Stomach (tissue), 4 donors: Measurements from ENCODE around the gene IFNA13.

ENCODE experiments used
- CTCF ChIP-seq, 7 experiments: fragments of 450-650 bp in 4 of 7; fragments of 200-600 bp in 3 of 7; sonication (generic) in 3 of 7; IDR thresholded peaks; one replicate each; pipeline ENCODE4 v1.5.1; 2016 to 2019; ENCODE audit warnings: antibody characterized with exemption in 7 of 7, control low read depth in 2 of 7, mild to moderate bottlenecking in 1 of 7
- EP300 ChIP-seq: sonication (generic); formaldehyde crosslinking; IDR thresholded peaks from one replicate; pipeline ENCODE4 v1.6.1; 2017; ENCODE audit warnings: antibody characterized with exemption
- POLR2A ChIP-seq, 4 donors: fragments of 450-650 bp; IDR thresholded peaks; one replicate each; pipeline ENCODE4 v1.6.1; 2016; ENCODE audit warnings: antibody characterized with exemption in 4 of 4, control low read depth in 2 of 4, mild to moderate bottlenecking in 1 of 4, moderate library complexity in 1 of 4

- TF ChIP-seq EP300 (no peak), POLR2A (IDR thresholded peaks at IDR 0.05) (no peak), CTCF (IDR thresholded peaks at IDR 0.05) (peak in 3 of 7 experiments; percentile 14 to 32 (median 21))
These were observed 24.4 kb upstream of the IFNA13 start for GRCh38 chr9:21392270-21392669.
